GM19193 (cell line): ENCODE data around the gene IRS4.

Experiments used
- POLR2A ChIP-seq: IDR thresholded peaks from 4 replicates; pipeline ENCODE4 v1.6.1; 2011; ENCODE audit not compliant: insufficient read depth, insufficient read length; ENCODE audit errors: extremely low read depth

Gene IRS4

DNA sequence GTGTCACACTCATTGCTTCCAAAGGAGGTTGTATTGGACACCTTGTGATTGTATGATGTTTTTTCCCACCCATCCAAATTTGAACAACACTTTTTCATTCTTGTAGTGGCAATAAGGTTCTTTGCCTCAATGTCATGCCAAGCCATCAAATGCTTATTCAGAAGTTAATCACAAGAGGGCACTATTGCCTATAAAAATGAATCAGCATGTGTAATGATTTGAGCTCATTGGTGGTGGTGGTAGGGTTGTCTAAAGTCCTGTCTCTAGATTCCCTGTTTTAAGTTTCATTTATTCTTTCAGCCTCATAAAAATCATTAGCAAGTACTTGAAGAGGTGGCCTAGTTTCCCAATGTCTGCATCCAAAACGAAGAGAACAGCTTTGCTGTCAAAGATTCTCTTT lies 37.0 kb downstream of the IRS4 start:
- no peak for TF ChIP-seq POLR2A

DNA sequence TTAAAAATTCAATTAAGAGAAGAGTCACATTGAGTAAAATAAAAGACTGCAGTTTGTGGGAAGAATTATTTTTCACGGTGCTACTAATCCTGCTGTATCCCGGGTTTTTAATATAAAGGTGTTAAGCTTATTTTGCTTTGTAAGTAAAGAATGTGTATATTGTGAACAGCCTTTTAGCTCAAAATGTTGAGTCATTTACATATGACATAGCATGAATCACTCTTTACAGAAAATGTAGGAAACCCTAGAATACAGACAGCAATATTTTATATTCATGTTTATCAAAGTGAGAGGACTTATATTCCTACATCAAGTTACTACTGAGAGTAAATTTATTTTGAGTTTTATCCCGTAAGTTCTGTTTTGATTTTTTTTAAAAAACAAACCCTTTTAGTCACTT lies 39.7 kb downstream of the IRS4 start:
- no peak for TF ChIP-seq POLR2A
